ENCODE data around the gene UGCG. TPM values are rescaled to one million over a fixed set of nuclear protein-coding genes. Genes with fewer than 3 reads are reported as not detected.
"Not testable (repeated sequence)": the region's sequence is repeated elsewhere in the genome, so short reads cannot be mapped to it uniquely, and the experiment has no call there.

Gene UGCG
- total RNA-seq, 1 donor: 76.9 TPM

GRCh38 chr9:111944241-111944866 lies 47.7 kb downstream of the UGCG start:
- no peak overlapping the region for H3K4me3 ChIP-seq (ENCODE audit: low read length)
- H3K27me3 ChIP-seq (ENCODE audit: insufficient read depth, low read length): no peaks in the 10 kb centered on the region
- no peaks in the 10 kb centered on the region for H3K9me3 ChIP-seq (ENCODE audit: low read depth, low read length)
- peaks cover 20% of the 10 kb centered on the region for H3K4me1 ChIP-seq (ENCODE audit: insufficient read depth, low read length)

DNA sequence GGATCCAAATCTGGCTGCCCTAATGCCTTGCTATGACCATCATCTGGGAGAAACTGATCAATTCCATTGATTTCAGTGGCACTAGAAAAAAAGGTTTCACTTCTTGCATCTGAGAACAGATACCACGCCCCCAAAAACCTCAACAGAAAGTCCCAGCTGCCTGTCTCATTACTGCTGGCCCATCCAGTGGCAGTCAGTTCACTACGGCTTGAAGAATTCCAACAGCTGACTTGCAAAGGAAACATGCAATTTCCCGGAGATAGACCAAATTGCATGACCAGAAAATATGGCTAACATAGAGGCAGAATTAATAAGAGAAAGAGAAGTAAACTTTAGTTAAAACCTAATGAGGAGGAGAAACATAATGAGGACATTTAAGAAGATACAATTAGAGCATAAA lies 48.6 kb downstream of the UGCG start:
- H3K4me1 ChIP-seq (ENCODE audit: insufficient read depth, low read length): peaks cover 20% of the 10 kb centered on the region
- no peak overlapping the region for H3K4me3 ChIP-seq (ENCODE audit: low read length)
- no peaks in the 10 kb centered on the region for H3K9me3 ChIP-seq (ENCODE audit: low read depth, low read length)
- H3K27me3 ChIP-seq (ENCODE audit: insufficient read depth, low read length): no peaks in the 10 kb centered on the region

DNA sequence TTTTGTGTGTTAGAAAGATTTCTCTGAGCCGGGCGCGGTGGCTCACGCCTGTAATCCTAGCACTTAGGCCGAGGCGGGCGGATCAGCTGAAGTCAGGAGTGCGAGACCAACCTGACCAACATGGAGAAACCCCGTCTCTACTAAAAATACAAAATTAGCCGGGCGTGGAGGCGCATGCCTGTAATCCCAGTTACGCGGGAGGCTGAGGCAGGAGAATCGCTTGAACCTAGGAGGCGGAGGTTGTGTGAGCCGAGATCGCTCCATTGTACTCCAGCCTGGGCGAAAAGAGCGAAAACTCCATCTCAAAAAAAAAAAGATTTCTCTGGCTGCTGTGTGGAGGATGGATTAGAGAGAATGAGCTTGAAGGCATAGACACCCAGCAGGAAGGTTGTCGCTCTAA lies 51.5 kb downstream of the UGCG start:
- H3K27me3 ChIP-seq (ENCODE audit: insufficient read depth, low read length); H3K9me3 ChIP-seq (ENCODE audit: low read depth, low read length); H3K4me3 ChIP-seq (ENCODE audit: low read length): not testable (repeated sequence)
- peaks cover 20% of the 10 kb centered on the region for H3K4me1 ChIP-seq (ENCODE audit: insufficient read depth, low read length)

- Histone ChIP-seq H3K27me3 (ENCODE audit: insufficient read depth, low read length) (no peaks in the 10 kb centered on the region), H3K4me3 (ENCODE audit: low read length) (no peak overlapping the region), H3K4me1 (ENCODE audit: insufficient read depth, low read length) (peaks cover 20% of the 10 kb centered on the region), H3K9me3 (ENCODE audit: low read depth, low read length) (no peaks in the 10 kb centered on the region)
Observed at GRCh38 chr9:111948951-111949350, 52.3 kb downstream of the UGCG start.

DNA sequence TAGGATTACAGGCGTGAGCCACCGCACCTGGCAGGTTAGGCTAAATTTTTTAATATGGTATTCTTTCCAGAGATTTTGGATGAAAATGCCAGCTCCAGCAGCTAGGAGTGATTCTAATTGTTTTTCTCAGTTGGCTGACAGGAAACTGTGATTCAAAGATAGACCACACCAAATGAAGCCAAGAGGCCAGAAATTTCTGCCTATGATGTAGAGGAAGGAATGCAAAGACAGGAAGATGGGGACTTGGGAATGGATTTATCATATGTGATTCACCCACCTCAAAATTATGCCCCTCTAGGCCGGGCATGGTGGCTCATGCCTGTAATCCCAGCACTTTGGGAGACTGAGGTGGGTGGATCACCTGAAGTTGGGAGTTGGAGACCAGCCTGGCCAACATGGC lies 53.3 kb downstream of the UGCG start:
- peaks cover 10% of the 10 kb centered on the region for H3K4me1 ChIP-seq (ENCODE audit: insufficient read depth, low read length)
- H3K9me3 ChIP-seq (ENCODE audit: low read depth, low read length): no peaks in the 10 kb centered on the region
- H3K4me3 ChIP-seq (ENCODE audit: low read length): no peak overlapping the region
- no peaks in the 10 kb centered on the region for H3K27me3 ChIP-seq (ENCODE audit: insufficient read depth, low read length)

GRCh38 chr9:111952559-111952958 lies 55.9 kb downstream of the UGCG start:
- no peaks in the 10 kb centered on the region for H3K9me3 ChIP-seq (ENCODE audit: low read depth, low read length)
- H3K4me1 ChIP-seq (ENCODE audit: insufficient read depth, low read length): peaks cover 4% of the 10 kb centered on the region
- H3K4me3 ChIP-seq (ENCODE audit: low read length): no peak overlapping the region
- no peaks in the 10 kb centered on the region for H3K27me3 ChIP-seq (ENCODE audit: insufficient read depth, low read length)

DNA sequence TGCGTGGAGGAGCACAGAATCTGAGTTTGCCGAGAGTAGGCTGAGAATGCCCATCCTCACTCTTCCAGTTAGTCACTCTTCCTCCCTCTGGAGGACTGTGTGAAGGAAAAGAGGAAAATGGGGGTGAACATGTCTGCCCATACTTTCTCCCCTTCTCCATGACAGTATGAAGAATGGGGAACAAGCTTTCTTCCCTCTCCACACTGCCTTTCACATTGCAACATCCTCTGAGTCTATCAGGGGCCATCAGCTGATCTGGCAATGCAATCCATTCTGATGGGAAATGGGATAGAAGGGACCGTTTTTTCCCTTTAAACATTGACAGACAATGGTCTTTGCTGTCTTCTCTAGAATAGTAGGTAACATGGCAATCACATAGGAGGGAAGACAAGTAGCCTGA lies 56.8 kb downstream of the UGCG start:
- H3K27me3 ChIP-seq (ENCODE audit: insufficient read depth, low read length): no peaks in the 10 kb centered on the region
- H3K9me3 ChIP-seq (ENCODE audit: low read depth, low read length): no peaks in the 10 kb centered on the region
- no peak overlapping the region for H3K4me3 ChIP-seq (ENCODE audit: low read length)
- H3K4me1 ChIP-seq (ENCODE audit: insufficient read depth, low read length): peaks cover 13% of the 10 kb centered on the region

GRCh38 chr9:111955048-111955447 lies 58.4 kb downstream of the UGCG start:
- peaks cover 14% of the 10 kb centered on the region for H3K4me1 ChIP-seq (ENCODE audit: insufficient read depth, low read length)

DNA sequence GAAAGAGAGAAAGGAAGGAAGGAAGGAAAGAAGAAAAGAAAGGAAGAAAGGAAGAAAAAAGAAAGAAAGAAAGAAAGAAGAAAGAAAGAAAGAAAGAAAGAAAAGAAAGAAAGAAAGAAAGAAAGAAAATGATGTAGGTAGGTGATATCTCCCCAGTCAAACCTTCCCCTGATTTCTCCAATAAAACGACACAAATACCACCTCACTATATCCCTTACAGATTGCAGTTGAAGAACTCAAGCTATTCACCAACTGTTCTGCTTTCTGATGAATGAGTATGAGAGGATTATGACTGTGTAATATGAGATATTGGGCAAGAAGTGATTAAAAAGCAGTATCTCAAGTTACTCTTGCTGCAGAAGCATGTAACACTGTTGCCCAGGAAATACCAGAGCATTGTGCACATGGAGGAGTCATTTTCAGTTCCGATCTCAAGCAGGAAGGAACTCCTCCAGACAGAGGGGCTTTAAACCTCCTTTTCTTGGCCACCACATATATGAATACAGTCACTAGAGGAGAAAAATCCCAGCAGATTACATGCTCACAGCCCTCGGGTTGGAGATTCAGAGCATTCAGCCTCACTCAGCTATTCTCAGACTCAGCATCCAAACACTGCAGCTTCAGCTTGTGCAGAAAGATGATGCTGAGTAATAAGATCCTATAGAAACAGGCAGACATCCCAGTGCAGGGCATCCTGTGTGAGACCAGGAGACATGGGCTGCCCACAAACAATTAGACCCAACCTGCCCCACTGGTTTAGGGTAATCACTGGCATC lies 61.4 kb downstream of the UGCG start:
- Histone ChIP-seq H3K27me3 (ENCODE audit: insufficient read depth, low read length) (no peaks in the 10 kb centered on the region), H3K4me1 (ENCODE audit: insufficient read depth, low read length) (peaks cover 14% of the 10 kb centered on the region), H3K9me3 (ENCODE audit: low read depth, low read length) (no peaks in the 10 kb centered on the region), H3K4me3 (ENCODE audit: low read length) (no peak overlapping the region)

More at GRCh38 chr9:111955048-111955447, 58.4 kb downstream of the UGCG start:
- no peaks in the 10 kb centered on the region for H3K27me3 ChIP-seq (ENCODE audit: insufficient read depth, low read length)
- no peaks in the 10 kb centered on the region for H3K9me3 ChIP-seq (ENCODE audit: low read depth, low read length)
- H3K4me3 ChIP-seq (ENCODE audit: low read length): no peak overlapping the region

- H3K27me3 ChIP-seq (ENCODE audit: insufficient read depth, low read length): no peaks in the 10 kb centered on the region
- H3K9me3 ChIP-seq (ENCODE audit: low read depth, low read length): no peaks in the 10 kb centered on the region
- H3K4me3 ChIP-seq (ENCODE audit: low read length): no peak overlapping the region
- H3K4me1 ChIP-seq (ENCODE audit: insufficient read depth, low read length): peaks cover 14% of the 10 kb centered on the region
Observed at GRCh38 chr9:111959468-111960359, 63.1 kb downstream of the UGCG start.

- H3K4me1 ChIP-seq (ENCODE audit: insufficient read depth, low read length): peaks cover 14% of the 10 kb centered on the region
- H3K9me3 ChIP-seq (ENCODE audit: low read depth, low read length); H3K4me3 ChIP-seq (ENCODE audit: low read length); H3K27me3 ChIP-seq (ENCODE audit: insufficient read depth, low read length): not testable (repeated sequence)
Observed at GRCh38 chr9:111960485-111960884, 63.9 kb downstream of the UGCG start.

GRCh38 chr9:111961009-111961408 lies 64.4 kb downstream of the UGCG start:
- Histone ChIP-seq H3K4me3 (ENCODE audit: low read length) (no peak overlapping the region), H3K9me3 (ENCODE audit: low read depth, low read length) (no peaks in the 10 kb centered on the region), H3K4me1 (ENCODE audit: insufficient read depth, low read length) (peaks cover 14% of the 10 kb centered on the region), H3K27me3 (ENCODE audit: insufficient read depth, low read length) (no peaks in the 10 kb centered on the region)

DNA sequence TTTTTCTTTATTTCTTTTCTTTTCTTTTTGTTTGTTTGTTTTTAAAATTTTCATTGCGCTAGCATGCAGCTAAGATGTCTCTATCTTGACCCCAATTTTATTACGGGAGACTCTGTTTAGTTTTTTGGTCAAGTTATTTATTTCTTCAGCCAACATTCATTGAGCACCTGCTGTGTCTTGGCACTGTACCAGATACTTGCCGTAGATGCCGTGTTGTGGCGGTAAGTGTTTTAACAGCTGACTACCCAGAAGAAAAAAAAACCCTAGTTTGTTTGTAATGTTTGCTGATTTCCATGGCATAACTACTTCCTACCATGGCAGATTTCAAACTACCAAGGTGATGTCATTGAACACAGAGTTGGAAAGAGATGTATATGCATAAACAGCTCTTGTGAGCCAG lies 65.0 kb downstream of the UGCG start:
- Histone ChIP-seq H3K27me3 (ENCODE audit: insufficient read depth, low read length) (no peaks in the 10 kb centered on the region), H3K9me3 (ENCODE audit: low read depth, low read length) (no peaks in the 10 kb centered on the region), H3K4me3 (ENCODE audit: low read length) (no peak overlapping the region), H3K4me1 (ENCODE audit: insufficient read depth, low read length) (peaks cover 14% of the 10 kb centered on the region)

DNA sequence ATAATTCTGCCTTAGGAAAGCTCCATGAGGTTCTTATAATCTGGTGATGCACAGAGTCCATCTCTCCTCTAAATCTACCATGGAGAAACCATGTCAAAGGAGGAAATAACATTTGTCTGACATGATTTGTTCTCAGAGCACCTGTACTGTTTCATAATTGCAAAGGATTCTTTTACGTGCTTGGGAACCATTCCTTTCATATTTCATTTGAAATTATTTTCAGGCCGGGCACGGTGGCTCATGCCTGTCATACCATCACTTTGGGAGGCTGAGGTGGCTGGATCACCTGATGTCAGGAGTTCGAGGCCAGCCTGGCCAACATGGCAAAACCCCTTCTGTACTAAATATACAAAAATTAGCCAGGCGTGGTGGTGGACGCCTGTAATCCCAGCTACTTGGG lies 65.4 kb downstream of the UGCG start:
- no peaks in the 10 kb centered on the region for H3K27me3 ChIP-seq (ENCODE audit: insufficient read depth, low read length)
- no peaks in the 10 kb centered on the region for H3K9me3 ChIP-seq (ENCODE audit: low read depth, low read length)
- H3K4me1 ChIP-seq (ENCODE audit: insufficient read depth, low read length): peaks cover 14% of the 10 kb centered on the region
- H3K4me3 ChIP-seq (ENCODE audit: low read length): no peak overlapping the region

DNA sequence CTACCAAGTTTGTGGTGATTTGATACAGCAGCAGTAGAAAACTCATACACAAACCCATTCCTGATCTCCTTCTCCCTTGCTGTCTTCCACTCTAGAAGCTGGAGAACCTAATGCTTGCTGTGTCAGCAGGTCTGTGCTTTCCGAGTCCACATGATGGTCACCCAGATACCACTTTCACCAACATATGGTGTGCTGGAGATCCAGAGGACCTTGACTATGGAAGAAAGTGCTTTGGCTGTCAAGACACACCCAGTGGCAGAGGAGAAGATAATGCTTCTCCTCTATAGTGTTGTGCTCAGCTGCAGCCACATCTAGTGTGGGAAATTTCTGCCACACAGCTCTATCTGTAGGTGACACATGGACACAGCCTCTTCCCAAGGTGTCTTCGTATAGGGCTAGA lies 67.4 kb downstream of the UGCG start:
- H3K4me3 ChIP-seq (ENCODE audit: low read length): no peak overlapping the region
- H3K9me3 ChIP-seq (ENCODE audit: low read depth, low read length): no peaks in the 10 kb centered on the region
- no peaks in the 10 kb centered on the region for H3K27me3 ChIP-seq (ENCODE audit: insufficient read depth, low read length)
- H3K4me1 ChIP-seq (ENCODE audit: insufficient read depth, low read length): no peaks in the 10 kb centered on the region
